ENCODE results near the gene NHERF1. TPM values are rescaled to one million over a fixed set of nuclear protein-coding genes. Genes with fewer than 3 reads are reported as not detected.

NHERF1 gene
- total and polyA plus RNA-seq, 2 of the 13 experiments (the other 11 are each of a cell fraction or from before 2014, with no cell fraction given) = 169 to 269 TPM

DNA sequence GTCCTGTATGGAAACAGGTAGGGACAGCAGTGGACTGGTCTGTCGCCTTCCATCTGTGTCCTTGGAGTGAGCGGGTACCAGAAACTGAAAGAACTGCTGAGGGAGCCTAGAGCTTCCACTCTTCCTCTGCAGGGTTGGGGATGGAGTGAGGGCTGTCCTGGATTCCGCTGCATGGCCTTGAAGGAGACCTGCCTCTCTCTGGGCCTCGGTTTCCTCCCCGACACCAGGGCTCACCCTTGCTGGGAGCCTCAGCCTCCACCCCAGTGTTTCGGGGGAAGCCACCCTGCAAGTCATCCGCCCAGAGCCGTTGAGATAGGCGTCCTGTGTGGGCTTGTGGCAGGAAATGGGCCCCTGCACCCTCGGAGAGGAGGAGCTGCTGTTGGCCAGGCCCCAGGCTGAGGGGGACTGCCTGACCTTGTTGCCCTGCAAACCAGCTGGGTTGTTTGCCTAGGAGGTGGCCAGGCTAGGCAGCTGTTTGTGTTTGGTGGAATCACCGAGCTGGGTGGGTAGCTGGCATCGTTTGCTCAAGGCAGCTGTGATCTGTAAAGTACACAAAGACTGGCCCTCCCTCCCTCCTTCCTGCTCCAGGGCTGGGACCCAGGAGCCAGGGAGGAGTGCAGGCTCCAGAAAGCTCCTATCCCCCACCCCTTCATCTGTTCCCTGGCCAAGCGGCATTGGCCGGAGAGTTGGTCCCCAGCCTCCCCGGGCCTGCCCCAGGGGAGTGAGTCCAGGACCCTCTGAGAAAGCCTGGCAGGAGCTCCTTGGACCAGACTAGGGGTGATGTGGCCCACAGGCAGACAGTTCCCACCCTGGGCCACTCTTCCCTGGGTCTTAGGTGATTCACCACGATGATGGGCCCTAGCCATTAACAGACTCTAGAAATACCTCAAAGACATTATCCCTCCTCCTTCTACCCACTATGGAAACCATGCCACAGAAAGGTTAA, 10.1 kb upstream of the NHERF1 start (continued):
- TF ChIP-seq, protein P1, sequence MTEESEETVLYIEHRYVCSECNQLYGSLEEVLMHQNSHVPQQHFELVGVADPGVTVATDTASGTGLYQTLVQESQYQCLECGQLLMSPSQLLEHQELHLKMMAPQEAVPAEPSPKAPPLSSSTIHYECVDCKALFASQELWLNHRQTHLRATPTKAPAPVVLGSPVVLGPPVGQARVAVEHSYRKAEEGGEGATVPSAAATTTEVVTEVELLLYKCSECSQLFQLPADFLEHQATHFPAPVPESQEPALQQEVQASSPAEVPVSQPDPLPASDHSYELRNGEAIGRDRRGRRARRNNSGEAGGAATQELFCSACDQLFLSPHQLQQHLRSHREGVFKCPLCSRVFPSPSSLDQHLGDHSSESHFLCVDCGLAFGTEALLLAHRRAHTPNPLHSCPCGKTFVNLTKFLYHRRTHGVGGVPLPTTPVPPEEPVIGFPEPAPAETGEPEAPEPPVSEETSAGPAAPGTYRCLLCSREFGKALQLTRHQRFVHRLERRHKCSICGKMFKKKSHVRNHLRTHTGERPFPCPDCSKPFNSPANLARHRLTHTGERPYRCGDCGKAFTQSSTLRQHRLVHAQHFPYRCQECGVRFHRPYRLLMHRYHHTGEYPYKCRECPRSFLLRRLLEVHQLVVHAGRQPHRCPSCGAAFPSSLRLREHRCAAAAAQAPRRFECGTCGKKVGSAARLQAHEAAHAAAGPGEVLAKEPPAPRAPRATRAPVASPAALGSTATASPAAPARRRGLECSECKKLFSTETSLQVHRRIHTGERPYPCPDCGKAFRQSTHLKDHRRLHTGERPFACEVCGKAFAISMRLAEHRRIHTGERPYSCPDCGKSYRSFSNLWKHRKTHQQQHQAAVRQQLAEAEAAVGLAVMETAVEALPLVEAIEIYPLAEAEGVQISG (CRISPR knock-in tag; IDR thresholded peaks at IDR 0.05) = peak; percentile 46
- TF ChIP-seq ZNF83 (CRISPR knock-in tag; IDR thresholded peaks at IDR 0.05; ENCODE audit: borderline replicate concordance) (no peak), NFYB (CRISPR knock-in tag; IDR thresholded peaks at IDR 0.05) (no peak), GABPA (IDR thresholded peaks at IDR 0.05; ENCODE audit: low read depth, low read length) (no peak), GABPA (CRISPR knock-in tag; IDR thresholded peaks at IDR 0.05; ENCODE audit: low read depth) (no peak), KLF12 (CRISPR knock-in tag; IDR thresholded peaks at IDR 0.05; ENCODE audit: borderline replicate concordance) (no peak), MXD4 (CRISPR knock-in tag; IDR thresholded peaks at IDR 0.05) (no peak), ZNF205 (CRISPR knock-in tag; IDR thresholded peaks at IDR 0.05) (peak; percentile 85; the same call in 1 of the 2 replicates), ZNF292 (CRISPR knock-in tag; IDR thresholded peaks at IDR 0.05; ENCODE audit: borderline replicate concordance, low read depth) (peak; percentile 29; the same call in 1 of the 2 replicates), KDM3A (CRISPR knock-in tag; IDR thresholded peaks at IDR 0.05; ENCODE audit: low read depth) (0 out of 2 replicates have a peak, but pooled peaks have one; percentile 57), HNF4A (CRISPR knock-in tag; IDR thresholded peaks at IDR 0.05) (peak; percentile 67; the same call in 1 of the 2 replicates), CBX1 (IDR thresholded peaks at IDR 0.05; ENCODE audit: low read depth) (no peak), RFXAP (CRISPR knock-in tag; IDR thresholded peaks at IDR 0.05; ENCODE audit: borderline replicate concordance) (no peak), SP140L (CRISPR knock-in tag; IDR thresholded peaks at IDR 0.05; ENCODE audit: borderline replicate concordance) (no peak), CREB1 (IDR thresholded peaks at IDR 0.05) (no peak), CREB1 (CRISPR knock-in tag; IDR thresholded peaks at IDR 0.05) (0 out of 2 replicates have a peak, but pooled peaks have one; percentile 20), REXO4 (CRISPR knock-in tag; IDR thresholded peaks at IDR 0.05; ENCODE audit: borderline replicate concordance) (no peak), SAP130 (CRISPR knock-in tag; IDR thresholded peaks at IDR 0.05; ENCODE audit: low read depth) (peak; percentile 68)
- TF ChIP-seq, protein P2, sequence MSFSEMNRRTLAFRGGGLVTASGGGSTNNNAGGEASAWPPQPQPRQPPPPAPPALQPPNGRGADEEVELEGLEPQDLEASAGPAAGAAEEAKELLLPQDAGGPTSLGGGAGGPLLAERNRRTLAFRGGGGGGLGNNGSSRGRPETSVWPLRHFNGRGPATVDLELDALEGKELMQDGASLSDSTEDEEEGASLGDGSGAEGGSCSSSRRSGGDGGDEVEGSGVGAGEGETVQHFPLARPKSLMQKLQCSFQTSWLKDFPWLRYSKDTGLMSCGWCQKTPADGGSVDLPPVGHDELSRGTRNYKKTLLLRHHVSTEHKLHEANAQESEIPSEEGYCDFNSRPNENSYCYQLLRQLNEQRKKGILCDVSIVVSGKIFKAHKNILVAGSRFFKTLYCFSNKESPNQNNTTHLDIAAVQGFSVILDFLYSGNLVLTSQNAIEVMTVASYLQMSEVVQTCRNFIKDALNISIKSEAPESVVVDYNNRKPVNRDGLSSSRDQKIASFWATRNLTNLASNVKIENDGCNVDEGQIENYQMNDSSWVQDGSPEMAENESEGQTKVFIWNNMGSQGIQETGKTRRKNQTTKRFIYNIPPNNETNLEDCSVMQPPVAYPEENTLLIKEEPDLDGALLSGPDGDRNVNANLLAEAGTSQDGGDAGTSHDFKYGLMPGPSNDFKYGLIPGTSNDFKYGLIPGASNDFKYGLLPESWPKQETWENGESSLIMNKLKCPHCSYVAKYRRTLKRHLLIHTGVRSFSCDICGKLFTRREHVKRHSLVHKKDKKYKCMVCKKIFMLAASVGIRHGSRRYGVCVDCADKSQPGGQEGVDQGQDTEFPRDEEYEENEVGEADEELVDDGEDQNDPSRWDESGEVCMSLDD (CRISPR knock-in tag; IDR thresholded peaks at IDR 0.05; ENCODE audit: borderline replicate concordance) = no peak
- TF ChIP-seq, protein P3, sequence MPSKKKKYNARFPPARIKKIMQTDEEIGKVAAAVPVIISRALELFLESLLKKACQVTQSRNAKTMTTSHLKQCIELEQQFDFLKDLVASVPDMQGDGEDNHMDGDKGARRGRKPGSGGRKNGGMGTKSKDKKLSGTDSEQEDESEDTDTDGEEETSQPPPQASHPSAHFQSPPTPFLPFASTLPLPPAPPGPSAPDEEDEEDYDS (CRISPR knock-in tag; IDR thresholded peaks at IDR 0.05) = 0 out of 2 replicates have a peak, but pooled peaks have one; percentile 33
- TF ChIP-seq, protein P4, sequence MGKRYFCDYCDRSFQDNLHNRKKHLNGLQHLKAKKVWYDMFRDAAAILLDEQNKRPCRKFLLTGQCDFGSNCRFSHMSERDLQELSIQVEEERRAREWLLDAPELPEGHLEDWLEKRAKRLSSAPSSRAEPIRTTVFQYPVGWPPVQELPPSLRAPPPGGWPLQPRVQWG (CRISPR knock-in tag; IDR thresholded peaks at IDR 0.05; ENCODE audit: borderline replicate concordance, low read depth) = no peak
- TF ChIP-seq, protein P5, sequence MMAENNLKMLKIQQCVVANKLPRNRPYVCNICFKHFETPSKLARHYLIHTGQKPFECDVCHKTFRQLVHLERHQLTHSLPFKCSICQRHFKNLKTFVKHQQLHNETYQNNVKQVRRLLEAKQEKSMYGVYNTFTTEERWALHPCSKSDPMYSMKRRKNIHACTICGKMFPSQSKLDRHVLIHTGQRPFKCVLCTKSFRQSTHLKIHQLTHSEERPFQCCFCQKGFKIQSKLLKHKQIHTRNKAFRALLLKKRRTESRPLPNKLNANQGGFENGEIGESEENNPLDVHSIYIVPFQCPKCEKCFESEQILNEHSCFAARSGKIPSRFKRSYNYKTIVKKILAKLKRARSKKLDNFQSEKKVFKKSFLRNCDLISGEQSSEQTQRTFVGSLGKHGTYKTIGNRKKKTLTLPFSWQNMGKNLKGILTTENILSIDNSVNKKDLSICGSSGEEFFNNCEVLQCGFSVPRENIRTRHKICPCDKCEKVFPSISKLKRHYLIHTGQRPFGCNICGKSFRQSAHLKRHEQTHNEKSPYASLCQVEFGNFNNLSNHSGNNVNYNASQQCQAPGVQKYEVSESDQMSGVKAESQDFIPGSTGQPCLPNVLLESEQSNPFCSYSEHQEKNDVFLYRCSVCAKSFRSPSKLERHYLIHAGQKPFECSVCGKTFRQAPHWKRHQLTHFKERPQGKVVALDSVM (CRISPR knock-in tag; IDR thresholded peaks at IDR 0.05) = no peak; the same call in 1 of the 2 replicates
